Amniotic epithelial cell (primary cell): ENCODE data around the gene YIPF5.

Experiments
- DNase-seq: peaks from one replicate; pipeline ENCODE4 v3.0.0-alpha.2; 2010; ENCODE audit warnings: low read depth

Gene YIPF5

GRCh38 chr5:144170276-144171024 lies at the start of gene YIPF5, which contains the start of gene KCTD16:
Gene YIPF5 (minus strand): TSS chr5:144170659. CDS start chr5:144169955, 704 bp downstream.
Gene KCTD16 (plus strand): TSS chr5:144170873.
- peak; percentile 97 for DNase-seq

DNA sequence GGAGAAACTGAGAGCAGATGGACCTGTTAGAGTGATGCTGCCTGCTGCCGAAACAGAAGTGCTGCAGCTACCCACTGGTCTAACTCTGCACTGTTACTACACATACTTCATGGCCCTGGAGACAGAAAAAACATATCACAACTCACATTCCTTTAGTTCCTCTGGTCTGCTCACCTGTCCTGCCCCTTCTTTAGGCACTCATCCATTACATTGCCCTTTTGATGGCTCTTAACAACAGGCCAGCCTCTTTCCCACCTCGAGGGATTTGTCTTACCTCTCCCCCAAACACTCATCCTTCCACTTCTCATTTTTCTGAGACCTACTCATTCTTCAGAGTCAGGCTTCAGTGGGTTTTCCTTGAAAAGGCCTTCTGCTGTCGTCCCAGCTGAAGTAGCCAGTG lies 49.4 kb upstream of the YIPF5 start:
- DNase-seq = no peak

- DNase-seq = peak; percentile 68
These were observed 40.2 kb upstream of the YIPF5 start for GRCh38 chr5:144210655-144211054.

DNA sequence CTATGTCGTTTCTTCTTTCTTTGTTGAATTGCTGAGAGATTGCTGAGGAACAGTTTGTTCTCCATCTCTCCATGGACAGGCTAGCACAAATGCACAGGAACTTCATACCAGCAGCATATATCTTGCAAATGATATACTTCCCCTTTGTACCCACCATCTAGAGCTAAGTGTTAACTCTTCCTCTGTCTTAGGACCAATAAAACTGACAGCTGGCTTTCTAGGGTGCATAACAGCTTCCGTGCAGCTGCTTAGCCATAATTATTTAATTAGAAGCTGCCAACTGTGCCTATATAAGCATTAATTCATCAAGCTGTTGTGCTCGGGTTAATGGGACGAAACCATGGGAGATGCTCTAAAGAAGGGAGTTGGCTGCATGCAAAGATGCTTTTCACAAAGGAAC lies 38.9 kb upstream of the YIPF5 start:
- DNase-seq = no peak

- DNase-seq = peak; percentile 25
These were observed 37.5 kb upstream of the YIPF5 start for GRCh38 chr5:144207875-144208444.

DNA sequence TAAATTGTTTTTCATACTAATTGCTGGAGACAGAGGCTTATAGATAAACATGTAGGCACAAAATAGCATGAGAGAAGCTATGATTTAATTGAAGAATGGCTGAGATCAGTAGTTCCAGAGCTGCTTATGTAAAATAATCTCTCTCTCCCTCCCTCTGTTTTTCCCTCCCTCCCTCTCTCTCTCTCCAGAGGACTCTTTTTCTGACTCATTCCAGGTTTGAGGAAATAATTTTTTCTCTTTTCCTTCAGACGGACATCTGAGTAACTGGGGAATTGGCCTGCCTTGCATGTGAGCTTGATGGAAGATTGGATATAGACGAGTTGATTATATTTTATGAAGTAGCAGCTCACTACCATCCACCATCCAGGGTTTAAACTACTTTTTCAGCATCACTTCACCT lies 35.7 kb upstream of the YIPF5 start:
- DNase-seq = peak; percentile 72

GRCh38 chr5:144205141-144205551 lies 34.7 kb upstream of the YIPF5 start:
- DNase-seq = peak; percentile 51

- peak; percentile 76 for DNase-seq
These were observed 33.5 kb upstream of the YIPF5 start for GRCh38 chr5:144203750-144204596.

GRCh38 chr5:144202726-144203125 lies 32.3 kb upstream of the YIPF5 start:
- DNase-seq = no peak

DNA sequence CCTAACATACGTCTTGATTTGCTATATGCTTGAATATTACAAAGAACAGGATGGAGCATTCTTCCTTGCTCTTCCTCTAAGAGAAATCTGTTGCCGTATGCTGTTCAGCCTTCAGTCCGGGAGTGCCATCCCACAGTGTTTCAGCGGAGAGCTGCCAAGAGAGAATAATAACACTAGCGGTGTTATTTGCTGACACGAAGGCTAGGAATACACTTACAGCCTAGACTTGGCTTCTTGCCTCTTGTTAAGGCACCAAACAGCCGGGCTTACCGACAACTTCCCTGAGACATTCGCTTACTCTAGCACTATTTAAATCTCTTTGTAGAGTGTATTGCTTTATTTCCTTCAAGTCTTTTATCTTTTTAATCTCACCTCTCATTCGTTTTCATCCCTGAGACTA lies 31.6 kb upstream of the YIPF5 start:
- DNase-seq = peak; percentile 45

- peak; percentile 76 for DNase-seq
These were observed 31.1 kb upstream of the YIPF5 start for GRCh38 chr5:144201588-144201987.

DNA sequence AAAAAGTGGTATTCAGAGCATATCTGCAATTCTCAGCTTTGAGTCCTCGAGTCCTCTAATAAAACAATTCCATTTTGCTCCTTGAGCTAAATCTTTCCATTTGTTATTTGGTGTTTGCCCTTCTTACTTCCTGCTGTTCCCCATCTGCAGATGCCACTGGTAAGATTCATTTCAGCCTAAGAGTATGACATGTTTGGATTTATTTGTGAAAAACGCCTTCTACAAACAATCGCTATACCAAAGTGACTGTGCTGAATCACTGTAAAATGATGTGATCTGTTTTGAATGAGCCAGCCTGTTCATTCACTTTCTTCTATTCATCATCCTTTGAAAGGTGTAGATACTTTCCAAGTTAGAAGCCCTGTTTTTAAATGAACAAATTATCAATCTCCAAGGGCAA lies 27.9 kb upstream of the YIPF5 start:
- DNase-seq = peak; percentile 70

- no peak for DNase-seq
These were observed 26.2 kb upstream of the YIPF5 start for GRCh38 chr5:144196612-144197011.

DNA sequence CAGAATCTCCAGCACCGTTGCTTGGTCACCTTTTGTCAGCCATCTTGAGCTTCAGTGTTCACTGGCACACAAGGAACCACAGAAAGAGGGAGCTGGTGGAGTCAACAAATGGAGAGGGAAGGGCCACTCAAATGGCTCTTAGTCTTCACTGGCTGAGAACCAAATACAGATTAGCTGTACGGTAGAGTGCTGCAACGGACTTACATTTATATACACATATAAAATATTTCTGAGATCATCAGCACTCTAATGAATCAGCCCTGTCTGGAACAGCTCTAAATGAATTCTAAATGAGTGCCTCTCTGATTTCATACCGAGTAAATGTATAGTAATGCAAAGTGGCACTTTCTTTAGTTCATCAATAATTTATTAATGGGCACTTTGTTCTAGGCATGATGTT lies 25.0 kb upstream of the YIPF5 start:
- peak; percentile 69 for DNase-seq

DNA sequence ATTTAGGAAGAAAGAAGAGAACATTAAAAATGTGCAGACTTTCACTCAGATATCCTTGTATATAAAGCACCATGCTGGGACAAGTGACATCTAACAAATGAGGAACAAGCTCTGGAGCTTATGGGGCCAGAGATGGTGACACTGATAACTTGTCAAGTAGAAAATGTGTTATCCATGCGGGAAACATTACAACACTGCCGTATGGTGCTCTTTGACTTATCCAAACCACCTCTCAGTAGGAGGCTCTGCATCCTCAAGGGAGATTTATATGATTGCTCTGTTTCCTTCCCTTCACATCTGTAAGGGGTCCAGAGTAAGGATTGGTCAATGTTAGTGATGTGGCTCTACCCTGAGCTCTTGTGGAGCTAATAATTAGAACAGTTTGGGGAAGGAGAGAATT lies 23.7 kb upstream of the YIPF5 start:
- peak; percentile 39 for DNase-seq

DNA sequence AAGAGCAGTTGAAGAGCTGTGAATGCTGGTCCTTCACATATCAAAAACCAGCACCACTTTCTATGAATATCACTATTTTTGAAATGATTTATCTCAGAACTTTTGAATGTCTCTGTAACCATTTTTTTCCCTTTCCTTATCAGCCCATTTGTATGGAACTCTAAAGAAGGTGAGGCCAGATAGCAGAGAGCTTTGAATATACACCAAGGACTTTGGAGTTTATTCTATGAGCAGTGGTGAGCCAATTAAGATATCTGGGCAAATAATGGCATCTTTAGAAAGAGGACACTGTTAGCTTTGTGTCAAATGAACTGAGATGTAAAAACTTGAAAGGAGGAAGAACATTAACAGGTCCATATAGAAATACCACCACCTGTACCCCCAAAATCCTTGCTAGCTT lies 22.2 kb upstream of the YIPF5 start:
- DNase-seq = no peak

GRCh38 chr5:144191998-144192397 lies 21.5 kb upstream of the YIPF5 start:
- peak; percentile 94 for DNase-seq

DNA sequence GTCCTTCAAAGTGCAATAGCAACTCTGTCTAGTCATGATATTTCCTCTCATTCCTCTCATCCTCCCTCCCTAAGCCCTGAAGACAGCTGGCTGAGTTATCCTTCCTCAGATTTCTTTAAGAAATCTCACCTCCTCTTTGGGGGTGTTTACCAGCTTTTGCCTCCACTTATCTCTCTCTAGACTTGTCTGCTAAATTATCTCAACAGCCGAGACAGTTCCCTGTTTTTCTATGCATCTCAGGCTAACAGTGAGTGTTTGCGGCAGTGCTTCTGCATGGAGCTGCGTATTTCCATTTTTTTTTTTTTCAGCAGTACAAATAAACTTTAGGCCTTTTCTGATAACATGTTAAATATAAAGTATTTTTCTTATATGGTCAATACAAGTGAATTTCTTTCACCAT lies 21.1 kb upstream of the YIPF5 start:
- DNase-seq = peak; percentile 90

DNA sequence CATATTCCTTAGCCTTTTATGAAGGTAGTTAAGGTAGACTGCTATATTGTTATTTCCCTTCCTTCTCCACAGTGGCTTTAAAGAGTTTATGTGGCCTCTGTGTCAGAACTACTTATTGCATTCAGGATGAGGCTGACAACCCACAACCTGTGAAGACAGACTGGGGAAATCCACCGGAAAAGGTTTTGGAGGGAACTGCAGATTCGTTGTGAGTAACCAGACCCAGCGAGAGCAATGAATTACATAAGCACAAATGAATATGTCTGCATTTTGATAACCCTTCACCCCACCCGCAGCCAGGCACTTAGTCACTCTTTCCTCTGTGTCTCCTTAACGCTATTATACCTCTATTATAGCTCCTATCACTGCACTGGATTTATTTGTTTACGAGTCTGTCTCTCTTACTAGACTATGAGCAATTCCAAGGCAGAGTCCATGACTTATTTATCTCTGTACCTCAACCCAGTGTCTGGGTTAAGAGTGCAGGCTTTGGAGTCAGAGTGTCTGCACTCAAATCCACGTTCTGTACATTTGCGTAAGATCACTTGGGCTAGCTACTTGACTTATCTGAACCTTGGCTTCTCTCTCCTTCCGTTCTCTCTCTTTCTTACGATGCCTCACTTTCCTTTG lies 19.5 kb upstream of the YIPF5 start:
- peak; percentile 100 for DNase-seq

DNA sequence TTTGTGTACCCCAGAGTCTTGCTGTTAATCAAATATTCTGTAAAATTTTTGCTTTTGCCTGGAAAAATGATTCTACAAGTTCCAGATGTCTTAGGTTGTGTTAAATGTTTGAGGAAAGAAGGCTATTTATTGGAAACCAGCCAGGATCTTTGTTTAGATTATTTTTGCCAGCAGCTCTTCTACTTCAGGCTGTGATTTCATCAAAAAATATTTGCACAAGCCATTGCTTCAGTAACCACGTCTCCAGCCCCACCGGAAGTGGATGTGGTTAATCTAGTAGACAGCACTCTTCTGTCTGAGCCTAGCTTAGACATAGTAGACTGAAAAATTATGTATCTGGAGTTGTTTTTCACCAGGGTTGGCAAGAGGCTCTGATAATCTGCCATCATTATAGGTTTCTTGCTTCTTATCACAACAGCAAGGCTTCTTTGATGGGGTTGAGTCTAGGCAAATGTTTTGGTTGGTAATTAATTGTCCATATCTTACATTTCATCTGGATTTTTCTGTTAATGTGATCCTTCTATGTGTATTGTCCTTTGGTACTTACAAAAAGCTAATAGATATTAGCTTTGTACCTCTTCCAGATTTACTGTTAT lies 17.3 kb upstream of the YIPF5 start:
- DNase-seq = peak; percentile 100

DNA sequence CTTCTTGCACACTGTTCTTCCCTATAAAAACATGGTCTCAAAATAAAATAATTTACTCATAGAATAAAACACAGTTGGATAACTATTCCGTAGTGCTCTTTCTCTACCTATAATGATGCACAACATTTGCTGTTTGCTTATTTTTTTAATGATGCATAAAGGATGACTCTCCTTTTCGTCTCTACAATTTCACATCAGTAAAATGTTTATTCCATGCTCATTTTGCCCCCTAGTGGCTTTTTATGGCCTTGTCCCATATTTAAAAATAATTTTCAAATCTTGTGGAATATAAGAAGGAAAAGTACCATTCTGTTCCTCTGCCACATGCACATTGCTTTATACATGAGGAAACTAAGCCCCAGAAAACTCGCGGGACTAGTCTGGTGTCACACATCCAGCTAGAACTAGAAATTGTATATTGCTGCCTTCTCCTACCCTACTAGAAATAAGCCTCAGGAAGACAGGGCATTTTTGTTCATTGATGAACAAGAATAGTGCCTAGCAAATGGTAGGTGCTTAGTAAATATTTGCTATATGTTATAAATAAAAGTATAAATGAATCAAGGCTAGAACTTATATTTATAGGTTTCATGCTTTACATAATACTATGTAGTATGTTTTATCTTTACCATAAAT lies 12.9 kb upstream of the YIPF5 start:
- DNase-seq = peak; percentile 56
